Measurements from ENCODE around the gene ARHGAP35.
"Not testable (repeated sequence)": the region's sequence is repeated elsewhere in the genome, so short reads cannot be mapped to it uniquely, and the experiment has no call there.

The ARHGAP35 gene

GRCh38 chr19:46871173-46871572 is 10.4 kb downstream of the ARHGAP35 start:
- DNase-seq, result not testable (repeated sequence)

DNA sequence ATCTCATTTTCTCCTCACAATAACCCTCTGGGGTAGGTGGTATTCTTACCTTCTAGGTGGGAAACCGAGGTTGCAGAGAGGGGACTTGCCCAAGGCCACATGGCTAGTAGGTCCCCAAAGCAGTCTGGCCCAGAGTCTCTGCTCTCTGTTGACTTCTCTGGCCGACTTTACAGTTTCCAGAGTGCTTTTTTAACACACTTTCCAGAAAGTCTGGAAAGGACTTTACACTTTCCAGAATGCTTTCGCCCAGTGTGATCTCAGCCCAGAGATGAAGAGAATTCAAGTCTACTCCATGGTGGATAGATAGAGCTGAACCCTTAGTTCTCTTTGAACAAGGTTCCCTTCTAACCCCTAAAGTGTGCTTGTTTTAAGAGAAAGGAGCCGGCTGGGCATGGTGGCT is 12.2 kb downstream of the ARHGAP35 start:
- no peak for DNase-seq

GRCh38 chr19:46875234-46875633 is 14.4 kb downstream of the ARHGAP35 start:
- DNase-seq, result no peak

- no peak for DNase-seq
Observed at GRCh38 chr19:46875657-46876056, 14.9 kb downstream of the ARHGAP35 start.

DNA sequence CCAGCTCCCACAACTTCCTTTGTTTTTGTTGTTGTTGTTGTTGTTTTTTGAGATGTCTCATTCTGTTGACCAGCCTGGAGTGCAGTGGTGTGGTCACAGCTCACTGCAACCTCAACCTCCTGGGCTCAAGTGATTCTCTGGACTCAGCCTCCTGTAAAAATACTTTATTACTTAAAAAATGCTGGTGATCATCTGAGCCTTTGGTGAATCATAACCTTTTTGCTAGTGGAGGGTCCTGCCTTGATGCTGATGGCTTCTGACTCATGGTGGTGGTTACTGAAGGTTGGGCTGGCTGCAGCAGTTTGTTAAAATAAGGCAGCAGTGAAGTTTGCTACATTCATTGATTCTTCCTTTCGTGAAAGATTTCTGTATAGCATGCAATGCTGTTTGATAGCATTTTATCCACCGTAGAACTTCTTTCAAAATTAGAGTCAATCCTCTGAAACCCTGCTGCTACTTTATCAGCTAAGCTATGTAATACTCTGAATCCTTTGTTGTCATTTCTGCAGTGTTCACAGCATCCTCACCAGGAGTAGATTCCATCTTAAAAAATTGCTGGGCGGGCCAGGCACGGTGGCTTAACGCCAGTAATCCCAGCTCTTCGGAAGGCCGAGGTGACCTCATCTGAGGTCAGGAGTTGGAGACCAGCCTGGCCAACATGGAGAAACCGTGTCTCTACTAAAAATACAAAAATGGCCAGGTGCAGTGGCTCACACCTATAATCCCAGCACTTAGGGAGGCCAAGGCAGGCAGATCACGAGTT is 18.0 kb downstream of the ARHGAP35 start:
- no peak for DNase-seq

- DNase-seq, result no peak
Observed at GRCh38 chr19:46880431-46880830, 19.6 kb downstream of the ARHGAP35 start.

DNA sequence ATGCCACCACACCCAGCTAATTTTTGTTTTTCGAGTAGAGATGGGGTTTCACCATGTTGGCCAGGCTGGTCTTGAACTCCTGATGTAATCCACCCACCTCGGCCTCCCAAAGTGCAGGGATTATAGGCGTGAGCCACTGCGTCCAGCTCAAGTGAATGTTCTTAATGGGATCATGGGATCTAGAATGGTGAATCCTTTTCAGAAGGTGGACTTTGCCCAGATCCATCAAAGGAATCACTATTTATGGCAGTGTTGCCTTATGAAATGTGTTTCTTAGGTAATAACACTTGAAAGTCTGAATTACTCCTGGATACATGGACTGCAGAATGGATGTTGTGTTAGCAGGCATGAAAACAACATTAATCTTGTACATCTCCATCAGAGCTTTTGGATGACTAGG is 20.3 kb downstream of the ARHGAP35 start:
- DNase-seq, result no peak

GRCh38 chr19:46882034-46882433 is 21.2 kb downstream of the ARHGAP35 start:
- DNase-seq, result no peak

DNA sequence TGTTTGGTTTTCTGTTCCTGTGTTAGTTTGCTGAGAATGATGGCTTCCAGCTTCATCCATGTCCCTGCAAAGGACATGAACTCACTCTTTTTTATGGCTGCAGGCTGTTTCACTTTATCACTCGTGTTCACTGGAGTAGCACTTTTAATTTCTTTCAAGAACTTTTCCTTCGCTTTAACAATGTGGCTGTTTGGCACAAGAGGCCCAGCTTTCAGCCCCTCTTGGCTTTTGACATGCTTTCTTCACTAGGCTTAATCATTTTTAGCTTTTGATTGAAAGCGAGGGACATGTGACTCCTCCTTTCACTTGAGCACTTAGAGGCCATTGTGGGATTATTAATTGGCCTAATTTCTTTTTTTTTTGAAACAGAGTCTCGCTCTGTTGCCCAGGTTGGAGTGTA is 22.0 kb downstream of the ARHGAP35 start:
- not testable (repeated sequence) for DNase-seq

DNA sequence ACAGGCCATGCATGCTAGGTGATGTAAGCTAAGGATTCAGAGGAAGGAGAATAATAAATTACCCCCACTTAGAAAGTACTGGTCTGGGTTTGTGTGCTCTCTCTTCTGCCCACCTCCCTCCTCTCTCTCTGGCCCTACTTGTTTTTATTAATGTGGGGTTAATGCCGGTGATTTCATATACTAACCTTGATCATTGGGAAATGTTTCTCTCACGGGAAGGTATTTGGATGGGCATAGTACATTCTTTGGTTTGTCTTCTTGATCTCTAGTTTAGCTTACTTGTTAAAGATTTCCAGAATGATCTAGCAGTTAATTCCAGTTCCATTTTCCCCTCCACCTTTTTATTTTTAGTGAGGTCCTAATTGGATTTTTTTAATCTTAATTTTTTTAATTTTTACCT is 24.6 kb downstream of the ARHGAP35 start:
- no peak for DNase-seq

DNA sequence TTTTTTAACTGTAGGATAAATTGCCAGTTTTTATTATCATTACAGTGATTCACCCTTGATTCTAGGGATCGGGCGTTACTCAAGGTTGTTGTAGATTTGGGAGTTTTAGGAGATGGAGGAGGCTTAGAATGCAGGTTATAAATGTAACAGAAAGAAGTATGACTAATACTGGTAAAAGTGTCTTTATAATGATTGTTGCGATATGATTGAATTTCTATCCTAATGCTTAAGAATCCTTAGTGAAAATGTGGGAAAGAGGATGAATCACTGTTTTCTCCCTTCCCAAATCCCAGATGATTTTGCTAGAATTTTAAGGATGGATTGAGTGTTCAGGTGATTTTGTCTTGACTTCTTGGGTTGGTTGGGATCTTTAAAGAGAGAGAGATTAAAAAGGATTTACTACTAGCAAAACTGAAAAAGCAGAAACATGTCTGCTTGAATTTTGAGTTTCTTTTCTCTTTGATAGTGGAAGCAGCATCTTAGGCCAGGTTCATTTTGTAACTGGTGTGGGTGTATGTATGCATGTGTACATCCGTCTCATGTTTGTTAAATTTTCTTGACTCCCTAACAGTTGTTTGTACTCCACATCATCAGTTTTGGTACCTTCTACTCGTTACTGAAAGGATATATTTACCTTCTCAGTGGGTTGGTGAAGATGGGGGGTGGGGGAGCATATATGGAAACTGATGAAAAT is 25.9 kb downstream of the ARHGAP35 start:
- no peak for DNase-seq

GRCh38 chr19:46887240-46887782 is 26.5 kb downstream of the ARHGAP35 start:
- DNase-seq, result no peak

DNA sequence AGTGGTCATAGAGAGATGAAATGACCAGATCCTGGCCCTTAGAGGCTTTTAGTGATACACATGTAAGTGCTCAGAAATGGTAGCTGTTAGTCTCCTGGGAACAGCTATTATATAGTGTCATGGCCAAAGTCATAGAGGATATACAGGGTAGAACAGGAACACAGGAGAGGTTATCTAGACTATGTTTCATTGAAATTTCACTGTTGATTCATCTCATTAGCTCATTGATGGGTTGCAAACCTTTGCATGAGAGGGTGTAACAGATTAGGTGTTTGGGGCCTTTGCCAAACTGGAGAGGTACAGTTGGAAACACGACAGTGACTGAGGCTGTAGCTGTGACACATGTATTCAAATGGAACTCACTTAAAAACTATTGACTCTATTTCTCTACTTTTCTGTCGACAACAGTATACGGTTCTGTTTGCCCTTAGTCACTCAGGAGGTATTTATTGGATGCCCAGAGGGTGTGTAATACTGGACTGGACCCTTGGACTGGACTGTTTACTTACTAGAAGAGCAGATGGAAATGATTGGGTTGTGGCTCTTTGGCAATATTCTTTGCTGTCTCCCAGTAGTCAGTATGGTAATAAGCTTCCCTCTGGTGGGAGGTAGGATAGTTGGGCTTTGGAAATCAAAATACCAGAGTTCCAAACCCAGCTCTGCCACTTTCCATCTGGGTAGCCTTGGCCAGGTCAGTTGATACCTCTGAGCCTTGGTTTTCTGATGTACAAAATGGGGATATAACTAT is 29.8 kb downstream of the ARHGAP35 start:
- DNase-seq, result no peak

GRCh38 chr19:46892252-46893179 is 31.7 kb downstream of the ARHGAP35 start:
- no peak for DNase-seq

DNA sequence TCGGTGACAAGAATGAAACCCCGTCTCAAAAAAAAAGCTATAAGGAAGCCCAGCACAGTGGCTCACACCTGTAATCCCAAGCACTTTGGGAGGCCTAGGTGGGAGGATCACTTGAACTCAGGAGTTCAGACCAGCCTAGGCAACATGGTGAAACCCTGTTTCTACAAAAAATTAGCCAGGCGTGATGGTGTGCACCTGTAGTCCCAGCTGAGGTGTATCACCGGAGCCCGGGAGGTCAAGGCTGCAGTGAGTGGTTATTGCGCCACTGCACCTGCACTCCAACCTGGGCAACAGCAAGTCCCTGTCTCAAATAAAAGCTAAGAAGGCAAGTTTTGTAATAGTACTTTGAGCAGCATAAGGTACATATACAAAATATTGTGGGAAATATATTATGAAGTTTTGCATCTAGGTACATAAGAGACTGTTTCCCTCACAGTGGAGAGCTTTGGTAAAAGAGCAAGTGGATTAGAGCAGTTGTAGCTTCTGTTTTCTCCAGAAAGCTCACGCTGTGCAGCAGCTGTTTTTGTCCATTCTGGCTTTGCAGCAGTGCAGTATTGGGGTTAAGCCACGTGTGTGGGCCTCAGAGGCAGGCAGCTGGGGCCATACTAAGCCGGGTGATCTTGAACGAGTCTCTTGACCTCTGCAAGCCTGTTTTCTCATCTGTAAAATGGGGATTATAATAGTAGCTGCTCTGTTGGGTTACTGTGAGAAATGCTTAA is 35.4 kb downstream of the ARHGAP35 start:
- no peak for DNase-seq

DNA sequence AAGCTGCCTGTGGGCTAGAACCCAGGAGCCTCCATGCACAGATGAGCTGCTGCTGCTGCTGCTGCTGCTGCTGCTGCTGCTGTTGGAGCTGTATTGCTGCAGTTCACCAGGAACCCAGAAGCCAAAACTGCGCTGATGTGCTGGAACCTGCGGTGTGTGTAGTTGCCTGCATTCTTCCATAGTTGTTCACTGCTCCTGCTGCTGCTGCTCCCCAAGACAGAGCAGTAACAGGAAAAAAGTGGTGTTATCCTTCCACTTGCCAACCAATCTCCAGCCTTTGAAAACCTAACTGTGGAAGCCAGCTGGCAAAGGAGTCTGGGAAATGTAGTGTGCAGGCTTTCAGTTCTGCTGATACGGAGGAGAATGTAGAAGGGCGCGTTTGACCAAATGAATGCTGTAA is 37.9 kb downstream of the ARHGAP35 start:
- DNase-seq, result no peak

DNA sequence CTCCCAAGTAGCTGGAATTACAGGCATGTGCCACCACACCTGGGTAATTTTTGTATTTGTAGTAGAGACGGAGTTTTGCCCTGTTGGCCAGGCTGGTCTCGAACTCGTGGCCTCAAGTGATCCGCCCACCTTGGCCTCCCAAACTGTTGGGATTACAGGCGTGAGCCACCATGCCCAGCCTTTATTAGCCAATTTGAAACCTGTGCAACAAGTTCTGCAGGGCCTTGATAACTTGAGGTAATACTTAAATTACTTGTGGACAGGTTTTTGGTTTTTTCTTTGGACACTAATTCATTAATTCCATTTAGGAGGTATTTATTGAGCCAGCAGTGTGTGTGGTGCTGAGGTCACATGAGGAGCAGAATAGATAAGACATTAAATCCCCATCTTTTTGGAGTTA is 39.5 kb downstream of the ARHGAP35 start:
- DNase-seq, result no peak

GRCh38 chr19:46901701-46902401 is 41.1 kb downstream of the ARHGAP35 start:
- DNase-seq, result no peak

DNA sequence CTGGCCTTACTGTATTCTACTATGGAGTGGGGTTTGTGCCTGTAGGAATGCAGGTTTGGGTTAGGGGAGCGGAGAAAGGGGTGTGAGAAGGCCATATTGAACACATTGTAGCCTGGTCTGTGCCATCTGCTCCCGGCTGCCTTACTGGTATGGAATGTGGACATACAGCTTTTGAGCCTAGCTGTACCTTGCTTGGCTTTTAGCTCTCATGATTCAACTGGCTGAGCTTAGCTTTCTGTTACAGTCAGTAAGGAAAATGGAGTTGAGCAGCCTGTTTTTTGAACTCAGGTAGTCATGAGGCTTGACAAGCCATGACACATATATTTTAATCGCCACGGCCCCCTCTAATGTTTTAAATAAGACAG is 41.6 kb downstream of the ARHGAP35 start:
- DNase-seq, result no peak

GRCh38 chr19:46903458-46903857 is 42.7 kb downstream of the ARHGAP35 start:
- no peak for DNase-seq
